COR-L47 (cell line): ENCODE data around the gene PRMT6.
"Not testable (repeated sequence)": the region's sequence is repeated elsewhere in the genome, so short reads cannot be mapped to it uniquely, and the experiment has no call there.

Experiments used
- DNase-seq: peaks from one replicate; lab custom pipeline; 2025; lab: John Stamatoyannopoulos, UW

The PRMT6 gene

GRCh38 chr1:107093395-107093794 is 36.9 kb downstream of the PRMT6 start:
- not testable (repeated sequence) for DNase-seq

GRCh38 chr1:107095647-107096046 is 39.2 kb downstream of the PRMT6 start:
- DNase-seq, result no peak

- no peak for DNase-seq
These were observed 40.2 kb downstream of the PRMT6 start for GRCh38 chr1:107096690-107097089.

- no peak for DNase-seq
These were observed 42.5 kb downstream of the PRMT6 start for GRCh38 chr1:107098961-107099360.

GRCh38 chr1:107100331-107100984 is 44.0 kb downstream of the PRMT6 start:
- no peak for DNase-seq

- DNase-seq, result no peak
These were observed 49.4 kb downstream of the PRMT6 start for GRCh38 chr1:107105914-107106313.
